T-helper 2 cell treated with Interferon-gamma antibody and Interleukin-4, amounts not matched to agents 100 ng/mL and 5 ng/mL, for 36 hours (primary cell): ENCODE data around the gene HSBP1L1. TPM values are rescaled to one million over a fixed set of nuclear protein-coding genes. Genes with fewer than 3 reads are reported as not detected.
"Not testable (repeated sequence)": the region's sequence is repeated elsewhere in the genome, so short reads cannot be mapped to it uniquely, and the experiment has no call there.

Source experiments
- intact Hi-C: fragments of 100-400 bp; cut with micrococcal nuclease; formaldehyde crosslinking; loops from one replicate; pipeline ENCODE4 v1.15.1; 2023
- total RNA-seq: library from RNA; stranded (reverse); gene quantifications from 2 replicates; pipeline ENCODE4 v1.2.3, GENCODE V29; 2022

The HSBP1L1 gene
- total RNA-seq, 1 donor from 2014 or later = 7.0 TPM

GRCh38 chr18:79979843-79980242, 15.4 kb downstream of the HSBP1L1 start:
- intact Hi-C loops = no loop called here

- intact Hi-C loops = no loop called here
These were observed 16.1 kb downstream of the HSBP1L1 start for GRCh38 chr18:79980585-79980984.

- intact Hi-C loops = no loop called here
These were observed 18.3 kb downstream of the HSBP1L1 start for GRCh38 chr18:79982736-79983135.

- intact Hi-C loops = no loop called here
These were observed 18.8 kb downstream of the HSBP1L1 start for GRCh38 chr18:79983253-79983652.

GRCh38 chr18:79983793-79984192, 19.4 kb downstream of the HSBP1L1 start:
- intact Hi-C loops = no loop called here

GRCh38 chr18:79985172-79985571, 20.7 kb downstream of the HSBP1L1 start:
- intact Hi-C loops = loop anchor here (5.0 kb wide), 1 partner anchor 588 kb away; the partner anchor contains the start of gene NFATC1

- intact Hi-C loops = loop anchor here (5.0 kb wide), 1 partner anchor 589 kb away; the partner anchor contains the start of gene NFATC1
These were observed 22.3 kb downstream of the HSBP1L1 start for GRCh38 chr18:79986726-79987125.

- intact Hi-C loops = loop anchor here (5.0 kb wide), 1 partner anchor 590 kb away; the partner anchor contains the start of gene NFATC1
These were observed 23.1 kb downstream of the HSBP1L1 start for GRCh38 chr18:79987566-79987965.

GRCh38 chr18:79988071-79988450, 23.6 kb downstream of the HSBP1L1 start:
- intact Hi-C loops = loop anchor here (1.0 to 5.0 kb wide), 6 partner anchors 24 to 591 kb away; partner anchors contain the start of genes CTDP1, HSBP1L1, NFATC1 and RBFA

GRCh38 chr18:79988451-79989194, 24.2 kb downstream of the HSBP1L1 start, which contains the start of gene TXNL4A:
Gene TXNL4A (minus strand): TSS chr18:79988563. CDS start chr18:79988392, 171 bp downstream.
- intact Hi-C loops = loop anchor here (1.0 to 5.0 kb wide), 6 partner anchors 24 to 591 kb away; partner anchors contain the start of genes CTDP1, HSBP1L1, NFATC1 and RBFA

GRCh38 chr18:79989195-79989497, 24.7 kb downstream of the HSBP1L1 start:
- intact Hi-C loops = loop anchor here (5.0 kb wide), 1 partner anchor 592 kb away; the partner anchor contains the start of gene NFATC1

GRCh38 chr18:79991494-79991893, 27.1 kb downstream of the HSBP1L1 start:
- intact Hi-C loops = no loop called here

GRCh38 chr18:79999701-80000100, 35.3 kb downstream of the HSBP1L1 start:
- intact Hi-C loops = not testable (repeated sequence)

GRCh38 chr18:80000877-80001276, 36.4 kb downstream of the HSBP1L1 start:
- intact Hi-C loops = no loop called here

- intact Hi-C loops = no loop called here
These were observed 38.0 kb downstream of the HSBP1L1 start for GRCh38 chr18:80002468-80002867.

- intact Hi-C loops = no loop called here
These were observed 40.3 kb downstream of the HSBP1L1 start for GRCh38 chr18:80004600-80005342.

GRCh38 chr18:80006724-80007123, 42.3 kb downstream of the HSBP1L1 start:
- intact Hi-C loops = no loop called here

- intact Hi-C loops = no loop called here
These were observed 45.5 kb downstream of the HSBP1L1 start for GRCh38 chr18:80009661-80010550.

- intact Hi-C loops = no loop called here
These were observed 46.1 kb downstream of the HSBP1L1 start for GRCh38 chr18:80010551-80010906.

GRCh38 chr18:80011496-80012137, 47.2 kb downstream of the HSBP1L1 start:
- intact Hi-C loops = not testable (repeated sequence)

GRCh38 chr18:80012714-80013113, 48.3 kb downstream of the HSBP1L1 start:
- intact Hi-C loops = no loop called here
